Measurements from ENCODE around the gene PICALM. TPM values are rescaled to one million over a fixed set of nuclear protein-coding genes. Genes with fewer than 3 reads are reported as not detected.

The PICALM gene
- total RNA-seq, 4 donors from 2014 or later, result 198 to 320 (median 220) TPM

GRCh38 chr11:85945788-85946187, 123.1 kb downstream of the PICALM start:
- intact Hi-C loops (cut with DNase I), result no loop called here
- no peak overlapping the region for H3K27ac ChIP-seq
- no peaks in the 10 kb centered on the region for H3K9me3 ChIP-seq
- no peak overlapping the region for H3K4me3 ChIP-seq (replicated peaks in 1 of 3)
- H3K4me1 ChIP-seq, result peaks cover 12 to 33% of the 10 kb centered on the region in 2 donors
- H3K27me3 ChIP-seq, result no peaks in the 10 kb centered on the region
- no peaks in the 10 kb centered on the region for H3K36me3 ChIP-seq
- TF ChIP-seq POLR2A (IDR thresholded peaks at IDR 0.05) (no peak), CTCF (IDR thresholded peaks at IDR 0.05) (no peak)
- DNase-seq, result no peak

GRCh38 chr11:85945296-85945695, 123.6 kb downstream of the PICALM start:
- Histone ChIP-seq H3K9me3 (no peaks in the 10 kb centered on the region), H3K27me3 (no peaks in the 10 kb centered on the region), H3K27ac (no peak overlapping the region), H3K4me1 (peaks cover 12 to 33% of the 10 kb centered on the region in 2 donors), H3K36me3 (no peaks in the 10 kb centered on the region), H3K4me3 (replicated peaks in 1 of 3) (no peak overlapping the region)
- TF ChIP-seq CTCF (IDR thresholded peaks at IDR 0.05) (no peak), POLR2A (IDR thresholded peaks at IDR 0.05) (no peak)
- DNase-seq, result no peak
- intact Hi-C loops (cut with DNase I), result no loop called here
- WGBS, 2 donors, result 91 to 100% methylated on average over 1 to 2 of the region's 2 CpGs

GRCh38 chr11:85941380-85941973, 127.4 kb downstream of the PICALM start:
- peak; percentile 55 to 58 for DNase-seq
- WGBS, 2 donors, result 22% methylated on average over 6 of the region's 6 CpGs
- intact Hi-C loops (cut with DNase I), result loop anchor here (5.0 kb wide), 2 partner anchors 276 to 351 kb away; no protein-coding TSS in a partner anchor

GRCh38 chr11:85939099-85940015, 129.5 kb downstream of the PICALM start:
- Histone ChIP-seq H3K4me3 (replicated peaks in 1 of 3) (no peak overlapping the region), H3K27me3 (no peaks in the 10 kb centered on the region), H3K9me3 (no peaks in the 10 kb centered on the region), H3K36me3 (no peaks in the 10 kb centered on the region), H3K27ac (no peak overlapping the region), H3K4me1 (peaks cover 0 to 3% of the 10 kb centered on the region in 2 donors)
- intact Hi-C loops (cut with DNase I), result loop anchor here (5.0 kb wide), 2 partner anchors 278 to 353 kb away; no protein-coding TSS in a partner anchor
- DNase-seq, result no peak
- 87 to 90% methylated on average over 4 of the region's 4 CpGs for WGBS, 2 donors
- TF ChIP-seq POLR2A (IDR thresholded peaks at IDR 0.05) (no peak), CTCF (IDR thresholded peaks at IDR 0.05) (no peak)

More at GRCh38 chr11:85941380-85941973, 127.4 kb downstream of the PICALM start:
- H3K27me3 ChIP-seq, result no peaks in the 10 kb centered on the region
- no peak overlapping the region for H3K27ac ChIP-seq
- no peaks in the 10 kb centered on the region for H3K9me3 ChIP-seq
- TF ChIP-seq CTCF (IDR thresholded peaks at IDR 0.05) (peak in 5 of 6 experiments; percentile 57 to 71 (median 66)), POLR2A (IDR thresholded peaks at IDR 0.05) (no peak)
- no peak overlapping the region for H3K4me3 ChIP-seq (replicated peaks in 1 of 3)
- no peaks in the 10 kb centered on the region for H3K36me3 ChIP-seq
- H3K4me1 ChIP-seq, result peaks cover 0 to 6% of the 10 kb centered on the region in 2 donors

GRCh38 chr11:85937835-85938234, 131.0 kb downstream of the PICALM start:
- intact Hi-C loops (cut with DNase I), result no loop called here
- TF ChIP-seq CTCF (IDR thresholded peaks at IDR 0.05), result no peak
- no peak for TF ChIP-seq POLR2A (IDR thresholded peaks at IDR 0.05)
- H3K4me1 ChIP-seq, result peaks cover 0 to 3% of the 10 kb centered on the region in 2 donors
- H3K27me3 ChIP-seq, result no peaks in the 10 kb centered on the region
- H3K27ac ChIP-seq, result no peak overlapping the region
- no peak for DNase-seq
- H3K9me3 ChIP-seq, result no peaks in the 10 kb centered on the region
- WGBS, 2 donors, result 100% methylated on average over 1 of the region's 1 CpG
- H3K4me3 ChIP-seq (replicated peaks in 1 of 3), result no peak overlapping the region
- H3K36me3 ChIP-seq, result no peaks in the 10 kb centered on the region
